Left ventricle myocardium inferior (tissue), 1 donor: ENCODE measurements around the gene SDK1. TPM values are rescaled to one million over a fixed set of nuclear protein-coding genes. Genes with fewer than 3 reads are reported as not detected.

ENCODE experiments used
- DNase-seq: peaks from one replicate; pipeline ENCODE4 v3.0.0-alpha.2; 2020
- H3K27ac ChIP-seq: fragments of 200-600 bp; replicated peaks from 2 replicates; pipeline ENCODE4 v1.8.0; 2021
- H3K27me3 ChIP-seq: fragments of 200-600 bp; 2 replicates; pipeline ENCODE4 v1.8.0; 2021; ENCODE audit warnings: low read depth
- H3K36me3 ChIP-seq: fragments of 200-600 bp; 2 replicates; pipeline ENCODE4 v1.8.0; 2021
- H3K4me1 ChIP-seq: fragments of 200-600 bp; 2 replicates; pipeline ENCODE4 v1.8.0; 2021
- H3K4me3 ChIP-seq: fragments of 200-600 bp; 2 replicates; pipeline ENCODE4 v1.8.0; 2021; ENCODE audit warnings: mild to moderate bottlenecking, moderate library complexity
- H3K9me3 ChIP-seq: fragments of 200-600 bp; replicated peaks from 2 replicates; pipeline ENCODE4 v1.8.0; 2021
- CTCF ChIP-seq: fragments of 200-600 bp; IDR thresholded peaks from 2 replicates; pipeline ENCODE4 v1.8.0; 2021; ENCODE audit warnings: antibody characterized with exemption, mild to moderate bottlenecking, borderline replicate concordance
- intact Hi-C: fragments of 100-400 bp; cut with micrococcal nuclease; formaldehyde crosslinking; loops from one replicate; pipeline ENCODE4 v1.11.0; 2022
- total RNA-seq: library from RNA; stranded (reverse); fragmentation: NEBNext Ultra II Directional; extraction: Animal tissue kit (Norgen Biotek cat#: 25700); gene quantifications from one replicate; pipeline ENCODE4 v1.2.1, GENCODE V29; 2021
- donor health status: DM: no; HTN: yes; CAD: no; lungs with severe emphysema.

The SDK1 gene
- total RNA-seq, 1 donor from 2014 or later, result 1.3 TPM

- Histone ChIP-seq H3K27me3 (peaks cover 5% of the 10 kb centered on the region), H3K9me3 (peaks cover 19% of the 10 kb centered on the region), H3K4me1 (no peaks in the 10 kb centered on the region), H3K27ac (no peak overlapping the region), H3K36me3 (no peaks in the 10 kb centered on the region), H3K4me3 (no peak overlapping the region)
- DNase-seq, result no peak
- intact Hi-C loops, result no loop called here
- TF ChIP-seq CTCF, result no peak
Observed at GRCh38 chr7:3943779-3944520, 642.9 kb downstream of the SDK1 start.

GRCh38 chr7:3949242-3949640 lies 648.2 kb downstream of the SDK1 start:
- no peak overlapping the region for H3K27ac ChIP-seq
- H3K4me1 ChIP-seq, result no peaks in the 10 kb centered on the region
- no peak for TF ChIP-seq CTCF
- H3K36me3 ChIP-seq, result no peaks in the 10 kb centered on the region
- peaks cover 18% of the 10 kb centered on the region for H3K9me3 ChIP-seq
- DNase-seq, result no peak
- intact Hi-C loops, result no loop called here
- H3K4me3 ChIP-seq, result no peak overlapping the region
- H3K27me3 ChIP-seq, result peaks cover 5% of the 10 kb centered on the region

- Histone ChIP-seq H3K27me3 (peaks cover 5% of the 10 kb centered on the region), H3K27ac (no peak overlapping the region), H3K36me3 (no peaks in the 10 kb centered on the region), H3K4me1 (no peaks in the 10 kb centered on the region), H3K9me3 (peaks cover 8% of the 10 kb centered on the region), H3K4me3 (no peak overlapping the region)
- intact Hi-C loops, result no loop called here
- no peak for TF ChIP-seq CTCF
- no peak for DNase-seq
Observed at GRCh38 chr7:3950249-3950648, 649.2 kb downstream of the SDK1 start.

- intact Hi-C loops, result no loop called here
- no peaks in the 10 kb centered on the region for H3K36me3 ChIP-seq
- DNase-seq, result no peak
- H3K4me1 ChIP-seq, result no peaks in the 10 kb centered on the region
- H3K27me3 ChIP-seq, result peaks cover 5% of the 10 kb centered on the region
- no peak overlapping the region for H3K27ac ChIP-seq
- no peaks in the 10 kb centered on the region for H3K9me3 ChIP-seq
- TF ChIP-seq CTCF, result no peak
- no peak overlapping the region for H3K4me3 ChIP-seq
Observed at GRCh38 chr7:3951316-3952055, 650.4 kb downstream of the SDK1 start.

- intact Hi-C loops, result no loop called here
- Histone ChIP-seq H3K9me3 (no peaks in the 10 kb centered on the region), H3K27me3 (peaks cover 5% of the 10 kb centered on the region), H3K36me3 (no peaks in the 10 kb centered on the region), H3K4me1 (no peaks in the 10 kb centered on the region), H3K4me3 (no peak overlapping the region), H3K27ac (no peak overlapping the region)
- TF ChIP-seq CTCF, result no peak
- no peak for DNase-seq
Observed at GRCh38 chr7:3953133-3953532, 652.1 kb downstream of the SDK1 start.
